ENCODE results near the gene MYL6B.

DNA sequence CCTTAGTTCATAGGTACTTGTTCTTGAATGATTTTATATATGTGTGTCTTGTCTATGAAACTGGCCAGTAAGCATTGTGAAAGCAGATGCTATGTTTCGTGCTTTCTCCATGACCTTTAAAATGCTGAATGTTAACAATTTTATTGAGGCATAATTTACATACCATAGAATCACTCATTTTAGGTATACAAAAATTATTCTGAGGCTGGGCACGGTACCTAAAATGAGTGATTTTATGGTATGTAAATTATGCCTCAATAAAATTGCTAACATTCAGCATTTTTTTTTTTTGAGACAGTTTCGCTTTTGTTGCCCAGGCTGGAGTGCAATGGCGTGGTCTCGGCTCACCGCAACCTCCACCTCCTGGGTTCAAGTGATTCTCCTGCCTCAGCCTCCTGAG lies 17.5 kb upstream of the MYL6B start:
- TF ChIP-seq, protein P1, sequence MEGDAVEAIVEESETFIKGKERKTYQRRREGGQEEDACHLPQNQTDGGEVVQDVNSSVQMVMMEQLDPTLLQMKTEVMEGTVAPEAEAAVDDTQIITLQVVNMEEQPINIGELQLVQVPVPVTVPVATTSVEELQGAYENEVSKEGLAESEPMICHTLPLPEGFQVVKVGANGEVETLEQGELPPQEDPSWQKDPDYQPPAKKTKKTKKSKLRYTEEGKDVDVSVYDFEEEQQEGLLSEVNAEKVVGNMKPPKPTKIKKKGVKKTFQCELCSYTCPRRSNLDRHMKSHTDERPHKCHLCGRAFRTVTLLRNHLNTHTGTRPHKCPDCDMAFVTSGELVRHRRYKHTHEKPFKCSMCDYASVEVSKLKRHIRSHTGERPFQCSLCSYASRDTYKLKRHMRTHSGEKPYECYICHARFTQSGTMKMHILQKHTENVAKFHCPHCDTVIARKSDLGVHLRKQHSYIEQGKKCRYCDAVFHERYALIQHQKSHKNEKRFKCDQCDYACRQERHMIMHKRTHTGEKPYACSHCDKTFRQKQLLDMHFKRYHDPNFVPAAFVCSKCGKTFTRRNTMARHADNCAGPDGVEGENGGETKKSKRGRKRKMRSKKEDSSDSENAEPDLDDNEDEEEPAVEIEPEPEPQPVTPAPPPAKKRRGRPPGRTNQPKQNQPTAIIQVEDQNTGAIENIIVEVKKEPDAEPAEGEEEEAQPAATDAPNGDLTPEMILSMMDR (IDR thresholded peaks at IDR 0.05; ENCODE audit: poor library complexity), result no peak
- no peak for TF ChIP-seq EZH2phosphoT487 (IDR thresholded peaks at IDR 0.05; ENCODE audit: low read depth, severe bottlenecking, unreplicated experiment)
- TF ChIP-seq EZH2 (IDR thresholded peaks at IDR 0.05; ENCODE audit: borderline replicate concordance), result no peak
